ENCODE measurements around the gene LILRB1. TPM values are rescaled to one million over a fixed set of nuclear protein-coding genes. Genes with fewer than 3 reads are reported as not detected.
"Not testable (repeated sequence)": the region's sequence is repeated elsewhere in the genome, so short reads cannot be mapped to it uniquely, and the experiment has no call there.

LILRB1 gene
- total RNA-seq, result 10 to 100 TPM in 1 of 4 donors, 1 to 10 TPM in 3; 2.4 to 20.7 (median 3.4) TPM

- TF ChIP-seq CTCF (IDR thresholded peaks at IDR 0.05; ENCODE audit: low read depth), result not testable (repeated sequence)
Observed at GRCh38 chr19:54630262-54630661, at the start of gene LILRB1. LILRB1 (plus strand) TSS chr19:54630484; CDS start chr19:54631074, 590 bp downstream.

GRCh38 chr19:54586397-54586796 is 43.9 kb upstream of the LILRB1 start:
- no peak for TF ChIP-seq CTCF (IDR thresholded peaks at IDR 0.05; ENCODE audit: low read depth)

DNA sequence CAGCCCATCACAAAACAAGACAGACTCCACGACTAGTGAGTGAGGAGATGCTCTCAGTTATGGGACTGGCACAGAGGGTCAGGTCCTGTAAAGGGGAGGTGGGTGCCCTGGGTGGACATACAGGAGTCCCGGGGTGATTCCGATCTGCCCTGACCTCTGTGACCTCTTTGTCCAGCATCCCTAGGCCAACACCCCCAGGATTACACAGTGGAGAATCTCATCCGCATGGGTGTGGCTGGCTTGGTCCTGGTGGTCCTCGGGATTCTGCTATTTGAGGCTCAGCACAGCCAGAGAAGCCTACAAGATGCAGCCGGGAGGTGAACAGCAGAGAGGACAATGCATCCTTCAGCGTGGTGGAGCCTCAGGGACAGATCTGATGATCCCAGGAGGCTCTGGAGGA is 43.3 kb upstream of the LILRB1 start:
- TF ChIP-seq CTCF (IDR thresholded peaks at IDR 0.05; ENCODE audit: low read depth), result no peak

GRCh38 chr19:54593445-54593844 is 36.8 kb upstream of the LILRB1 start, which contains the start of gene LILRA1:
LILRA1 (plus strand) TSS chr19:54593632; CDS start chr19:54594245, 613 bp downstream.
- TF ChIP-seq CTCF (IDR thresholded peaks at IDR 0.05; ENCODE audit: low read depth), result not testable (repeated sequence)

GRCh38 chr19:54594737-54595136 is 35.5 kb upstream of the LILRB1 start:
- no peak for TF ChIP-seq CTCF (IDR thresholded peaks at IDR 0.05; ENCODE audit: low read depth)

DNA sequence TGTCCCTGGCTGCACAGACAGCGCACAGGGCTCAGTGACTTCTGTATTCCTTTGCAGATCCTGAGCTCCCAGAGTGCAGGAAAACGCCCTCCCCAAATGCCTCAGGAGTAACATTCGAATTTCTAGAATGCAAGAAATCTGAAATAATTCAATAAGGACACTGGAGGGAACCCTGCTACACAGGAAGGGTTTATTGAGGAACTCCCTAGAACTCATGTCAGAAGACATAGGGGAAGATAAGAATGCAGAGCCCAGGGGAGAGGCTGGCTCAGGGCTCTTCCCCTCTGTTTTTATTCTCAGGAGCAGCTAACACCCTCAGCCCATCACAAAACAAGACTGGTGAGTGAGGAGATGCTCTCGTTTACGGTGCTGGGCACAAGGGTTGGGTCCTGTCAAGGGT is 30.1 kb upstream of the LILRB1 start:
- TF ChIP-seq CTCF (IDR thresholded peaks at IDR 0.05; ENCODE audit: low read depth), result no peak

DNA sequence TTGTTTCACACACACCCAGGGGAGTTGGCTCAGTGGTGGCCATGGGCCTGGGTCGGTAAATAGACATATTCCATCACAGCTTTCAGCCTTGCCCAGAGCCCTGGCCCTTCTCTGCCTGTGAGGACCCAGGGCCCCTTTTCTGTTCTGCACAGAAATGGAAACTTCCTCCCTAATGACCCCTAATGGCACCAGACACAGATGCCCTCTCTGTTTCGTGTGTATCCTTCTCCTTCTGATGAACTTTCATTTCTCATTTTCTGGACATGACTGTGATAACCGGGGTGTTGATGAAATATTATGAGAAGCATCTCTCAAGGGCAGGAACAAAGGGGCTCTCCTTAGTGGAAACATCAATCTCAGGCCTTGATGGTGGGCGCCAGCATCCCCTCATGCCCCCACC is 24.1 kb upstream of the LILRB1 start:
- TF ChIP-seq CTCF (IDR thresholded peaks at IDR 0.05; ENCODE audit: low read depth), result no peak

Measured in subcutaneous adipose tissue (tissue), 4 donors.